ENCODE results near the gene USP17L30. TPM values are rescaled to one million over a fixed set of nuclear protein-coding genes. Genes with fewer than 3 reads are reported as not detected.
"Not testable (repeated sequence)": the region's sequence is repeated elsewhere in the genome, so short reads cannot be mapped to it uniquely, and the experiment has no call there.

The USP17L30 gene
- not detected in 2 replicates for total RNA-seq (2012; rRNA removed)

GRCh38 chr4:9362829-9363228 is at the start of gene USP17L30:
TSS of gene USP17L30 (plus strand) at chr4:9363129. CDS start at chr4:9363129, 0 bp downstream.
- not testable (repeated sequence) for H3K9ac ChIP-seq (ENCODE audit: low read depth, low read length); H3K4me2 ChIP-seq (ENCODE audit: low read length); H3K27me3 ChIP-seq (ENCODE audit: control insufficient read depth, insufficient read depth, low read length); H3K4me3 ChIP-seq (ENCODE audit: low read length); H3K36me3 ChIP-seq (ENCODE audit: insufficient read depth, low read length); H3K4me1 ChIP-seq (ENCODE audit: control insufficient read depth, insufficient read depth, low read length); H3K9me3 ChIP-seq (replicated peaks; ENCODE audit: low read length)

DNA sequence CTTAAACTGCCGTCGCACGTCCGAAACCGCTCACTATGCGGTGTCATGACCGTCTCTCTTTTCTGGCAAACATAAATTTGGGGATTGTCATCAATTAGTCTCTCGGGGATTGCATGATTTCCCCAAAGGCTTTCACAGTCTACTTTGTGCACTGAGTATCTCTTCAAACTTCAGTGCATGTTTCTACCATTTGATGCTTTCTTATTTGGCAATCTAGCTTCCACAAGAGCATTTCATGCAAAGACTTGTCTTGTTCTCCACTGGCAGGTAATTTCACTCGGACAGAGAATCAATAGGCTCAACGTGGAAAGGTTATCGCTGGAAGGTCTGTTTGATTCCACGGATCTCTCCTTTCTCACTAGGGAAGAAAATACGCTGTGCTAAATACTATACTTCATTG is 38.7 kb upstream of the USP17L30 start:
- not testable (repeated sequence) for H3K27me3 ChIP-seq (ENCODE audit: control insufficient read depth, insufficient read depth, low read length); H3K4me1 ChIP-seq (ENCODE audit: control insufficient read depth, insufficient read depth, low read length); H3K9me3 ChIP-seq (replicated peaks; ENCODE audit: low read length); H3K36me3 ChIP-seq (ENCODE audit: insufficient read depth, low read length); H3K9ac ChIP-seq (ENCODE audit: low read depth, low read length); H3K4me3 ChIP-seq (ENCODE audit: low read length); H3K4me2 ChIP-seq (ENCODE audit: low read length)

- H3K4me1 ChIP-seq (ENCODE audit: control insufficient read depth, insufficient read depth, low read length); H3K27me3 ChIP-seq (ENCODE audit: control insufficient read depth, insufficient read depth, low read length): not testable (repeated sequence)
Measured at GRCh38 chr4:9324865-9325264, 38.1 kb upstream of the USP17L30 start, which contains the start of gene USP17L24. TSS of gene USP17L24 (plus strand) at chr4:9325165. CDS start at chr4:9325165, 0 bp downstream.

DNA sequence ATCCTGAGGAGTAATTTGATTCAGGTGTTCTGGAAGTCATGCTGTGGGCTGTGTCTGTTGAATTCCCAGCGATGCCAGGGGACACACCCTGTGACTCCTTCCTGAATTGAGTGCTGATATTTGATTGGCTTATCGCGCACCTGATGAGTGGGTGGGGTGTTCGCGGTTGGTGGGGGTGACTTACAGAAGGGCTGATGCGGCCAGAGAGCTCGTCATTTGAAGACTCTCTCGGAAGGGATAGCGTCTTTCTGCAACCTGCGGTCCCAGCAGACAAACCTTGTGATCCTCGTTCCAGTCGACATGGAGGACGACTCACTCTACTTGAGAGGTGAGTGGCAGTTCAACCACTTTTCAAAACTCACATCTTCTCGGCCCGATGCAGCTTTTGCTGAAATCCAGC is 33.3 kb upstream of the USP17L30 start, which contains the start of gene USP17L25:
Gene USP17L25 (plus strand): TSS at position 301 of the 400 bp plus-strand sequence. CDS start 0 bp downstream, at position 301.
- not testable (repeated sequence) for H3K9me3 ChIP-seq (replicated peaks; ENCODE audit: low read length); H3K4me2 ChIP-seq (ENCODE audit: low read length); H3K4me3 ChIP-seq (ENCODE audit: low read length); H3K4me1 ChIP-seq (ENCODE audit: control insufficient read depth, insufficient read depth, low read length); H3K9ac ChIP-seq (ENCODE audit: low read depth, low read length); H3K27me3 ChIP-seq (ENCODE audit: control insufficient read depth, insufficient read depth, low read length); H3K36me3 ChIP-seq (ENCODE audit: insufficient read depth, low read length)

More at GRCh38 chr4:9324865-9325264, 38.1 kb upstream of the USP17L30 start, which contains the start of gene USP17L24:
- not testable (repeated sequence) for H3K4me2 ChIP-seq (ENCODE audit: low read length); H3K9me3 ChIP-seq (replicated peaks; ENCODE audit: low read length); H3K9ac ChIP-seq (ENCODE audit: low read depth, low read length); H3K4me3 ChIP-seq (ENCODE audit: low read length); H3K36me3 ChIP-seq (ENCODE audit: insufficient read depth, low read length)

DNA sequence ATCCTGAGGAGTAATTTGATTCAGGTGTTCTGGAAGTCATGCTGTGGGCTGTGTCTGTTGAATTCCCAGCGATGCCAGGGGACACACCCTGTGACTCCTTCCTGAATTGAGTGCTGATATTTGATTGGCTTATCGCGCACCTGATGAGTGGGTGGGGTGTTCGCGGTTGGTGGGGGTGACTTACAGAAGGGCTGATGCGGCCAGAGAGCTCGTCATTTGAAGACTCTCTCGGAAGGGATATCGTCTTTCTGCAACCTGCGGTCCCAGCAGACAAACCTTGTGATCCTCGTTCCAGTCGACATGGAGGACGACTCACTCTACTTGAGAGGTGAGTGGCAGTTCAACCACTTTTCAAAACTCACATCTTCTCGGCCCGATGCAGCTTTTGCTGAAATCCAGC is 28.6 kb upstream of the USP17L30 start, which contains the start of gene USP17L26:
Gene USP17L26 (plus strand): TSS at position 301 of the 400 bp plus-strand sequence. CDS start 0 bp downstream, at position 301.
- not testable (repeated sequence) for H3K27me3 ChIP-seq (ENCODE audit: control insufficient read depth, insufficient read depth, low read length); H3K4me2 ChIP-seq (ENCODE audit: low read length); H3K4me1 ChIP-seq (ENCODE audit: control insufficient read depth, insufficient read depth, low read length)

DNA sequence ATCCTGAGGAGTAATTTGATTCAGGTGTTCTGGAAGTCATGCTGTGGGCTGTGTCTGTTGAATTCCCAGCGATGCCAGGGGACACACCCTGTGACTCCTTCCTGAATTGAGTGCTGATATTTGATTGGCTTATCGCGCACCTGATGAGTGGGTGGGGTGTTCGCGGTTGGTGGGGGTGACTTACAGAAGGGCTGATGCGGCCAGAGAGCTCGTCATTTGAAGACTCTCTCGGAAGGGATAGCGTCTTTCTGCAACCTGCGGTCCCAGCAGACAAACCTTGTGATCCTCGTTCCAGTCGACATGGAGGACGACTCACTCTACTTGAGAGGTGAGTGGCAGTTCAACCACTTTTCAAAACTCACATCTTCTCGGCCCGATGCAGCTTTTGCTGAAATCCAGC is 23.8 kb upstream of the USP17L30 start, which contains the start of gene USP17L5:
Gene USP17L5 (plus strand): TSS at position 301 of the 400 bp plus-strand sequence. CDS start 0 bp downstream, at position 301.
- not testable (repeated sequence) for H3K4me1 ChIP-seq (ENCODE audit: control insufficient read depth, insufficient read depth, low read length); H3K9me3 ChIP-seq (replicated peaks; ENCODE audit: low read length); H3K4me2 ChIP-seq (ENCODE audit: low read length); H3K27me3 ChIP-seq (ENCODE audit: control insufficient read depth, insufficient read depth, low read length); H3K36me3 ChIP-seq (ENCODE audit: insufficient read depth, low read length); H3K4me3 ChIP-seq (ENCODE audit: low read length); H3K9ac ChIP-seq (ENCODE audit: low read depth, low read length)

More for the DNA sequence above, 28.6 kb upstream of the USP17L30 start, which contains the start of gene USP17L26:
- H3K9me3 ChIP-seq (replicated peaks; ENCODE audit: low read length); H3K9ac ChIP-seq (ENCODE audit: low read depth, low read length); H3K36me3 ChIP-seq (ENCODE audit: insufficient read depth, low read length); H3K4me3 ChIP-seq (ENCODE audit: low read length): not testable (repeated sequence)

DNA sequence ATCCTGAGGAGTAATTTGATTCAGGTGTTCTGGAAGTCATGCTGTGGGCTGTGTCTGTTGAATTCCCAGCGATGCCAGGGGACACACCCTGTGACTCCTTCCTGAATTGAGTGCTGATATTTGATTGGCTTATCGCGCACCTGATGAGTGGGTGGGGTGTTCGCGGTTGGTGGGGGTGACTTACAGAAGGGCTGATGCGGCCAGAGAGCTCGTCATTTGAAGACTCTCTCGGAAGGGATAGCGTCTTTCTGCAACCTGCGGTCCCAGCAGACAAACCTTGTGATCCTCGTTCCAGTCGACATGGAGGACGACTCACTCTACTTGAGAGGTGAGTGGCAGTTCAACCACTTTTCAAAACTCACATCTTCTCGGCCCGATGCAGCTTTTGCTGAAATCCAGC is 19.1 kb upstream of the USP17L30 start, which contains the start of gene USP17L27:
Gene USP17L27 (plus strand): TSS at position 301 of the 400 bp plus-strand sequence. CDS start 0 bp downstream, at position 301.
- not testable (repeated sequence) for H3K4me3 ChIP-seq (ENCODE audit: low read length); H3K9me3 ChIP-seq (replicated peaks; ENCODE audit: low read length); H3K9ac ChIP-seq (ENCODE audit: low read depth, low read length); H3K4me1 ChIP-seq (ENCODE audit: control insufficient read depth, insufficient read depth, low read length); H3K27me3 ChIP-seq (ENCODE audit: control insufficient read depth, insufficient read depth, low read length); H3K36me3 ChIP-seq (ENCODE audit: insufficient read depth, low read length); H3K4me2 ChIP-seq (ENCODE audit: low read length)

- not testable (repeated sequence) for H3K9me3 ChIP-seq (replicated peaks; ENCODE audit: low read length); H3K4me1 ChIP-seq (ENCODE audit: control insufficient read depth, insufficient read depth, low read length); H3K4me2 ChIP-seq (ENCODE audit: low read length); H3K9ac ChIP-seq (ENCODE audit: low read depth, low read length); H3K4me3 ChIP-seq (ENCODE audit: low read length); H3K27me3 ChIP-seq (ENCODE audit: control insufficient read depth, insufficient read depth, low read length); H3K36me3 ChIP-seq (ENCODE audit: insufficient read depth, low read length)
Measured at GRCh38 chr4:9348593-9348992, 14.3 kb upstream of the USP17L30 start, which contains the start of gene USP17L28. TSS of gene USP17L28 (plus strand) at chr4:9348893. CDS start at chr4:9348893, 0 bp downstream.

- not testable (repeated sequence) for H3K9ac ChIP-seq (ENCODE audit: low read depth, low read length); H3K4me1 ChIP-seq (ENCODE audit: control insufficient read depth, insufficient read depth, low read length); H3K4me2 ChIP-seq (ENCODE audit: low read length); H3K36me3 ChIP-seq (ENCODE audit: insufficient read depth, low read length); H3K9me3 ChIP-seq (replicated peaks; ENCODE audit: low read length); H3K27me3 ChIP-seq (ENCODE audit: control insufficient read depth, insufficient read depth, low read length); H3K4me3 ChIP-seq (ENCODE audit: low read length)
Measured at GRCh38 chr4:9350866-9351265, 12.1 kb upstream of the USP17L30 start.

DNA sequence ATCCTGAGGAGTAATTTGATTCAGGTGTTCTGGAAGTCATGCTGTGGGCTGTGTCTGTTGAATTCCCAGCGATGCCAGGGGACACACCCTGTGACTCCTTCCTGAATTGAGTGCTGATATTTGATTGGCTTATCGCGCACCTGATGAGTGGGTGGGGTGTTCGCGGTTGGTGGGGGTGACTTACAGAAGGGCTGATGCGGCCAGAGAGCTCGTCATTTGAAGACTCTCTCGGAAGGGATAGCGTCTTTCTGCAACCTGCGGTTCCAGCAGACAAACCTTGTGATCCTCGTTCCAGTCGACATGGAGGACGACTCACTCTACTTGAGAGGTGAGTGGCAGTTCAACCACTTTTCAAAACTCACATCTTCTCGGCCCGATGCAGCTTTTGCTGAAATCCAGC is 9.6 kb upstream of the USP17L30 start, which contains the start of gene USP17L29:
Gene USP17L29 (plus strand): TSS at position 301 of the 400 bp plus-strand sequence. CDS start 0 bp downstream, at position 301.
- not testable (repeated sequence) for H3K36me3 ChIP-seq (ENCODE audit: insufficient read depth, low read length); H3K4me2 ChIP-seq (ENCODE audit: low read length); H3K4me1 ChIP-seq (ENCODE audit: control insufficient read depth, insufficient read depth, low read length); H3K9me3 ChIP-seq (replicated peaks; ENCODE audit: low read length); H3K9ac ChIP-seq (ENCODE audit: low read depth, low read length); H3K4me3 ChIP-seq (ENCODE audit: low read length); H3K27me3 ChIP-seq (ENCODE audit: control insufficient read depth, insufficient read depth, low read length)

DNA sequence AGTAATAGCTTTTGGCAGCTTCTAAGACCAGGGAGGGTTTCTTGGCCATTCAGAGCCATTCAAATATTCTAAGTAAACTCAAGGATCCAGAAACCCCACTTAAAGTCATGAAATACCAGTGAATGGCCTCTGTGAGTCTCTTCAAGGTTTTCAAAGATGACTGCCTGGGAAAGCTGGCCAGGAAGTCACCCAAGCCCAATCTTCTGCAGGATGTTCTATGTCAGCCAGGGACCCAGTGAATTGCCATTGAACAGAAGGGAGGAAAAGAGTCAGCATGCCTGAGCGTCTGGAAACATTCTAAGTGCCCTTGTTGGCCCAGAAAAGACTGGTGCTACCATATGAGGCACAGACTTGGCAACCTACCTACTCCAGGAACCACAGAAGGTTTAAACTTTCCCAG is 17.0 kb downstream of the USP17L30 start:
- H3K36me3 ChIP-seq (ENCODE audit: insufficient read depth, low read length); H3K4me2 ChIP-seq (ENCODE audit: low read length); H3K4me3 ChIP-seq (ENCODE audit: low read length); H3K27me3 ChIP-seq (ENCODE audit: control insufficient read depth, insufficient read depth, low read length); H3K4me1 ChIP-seq (ENCODE audit: control insufficient read depth, insufficient read depth, low read length); H3K9me3 ChIP-seq (replicated peaks; ENCODE audit: low read length); H3K9ac ChIP-seq (ENCODE audit: low read depth, low read length): not testable (repeated sequence)

DNA sequence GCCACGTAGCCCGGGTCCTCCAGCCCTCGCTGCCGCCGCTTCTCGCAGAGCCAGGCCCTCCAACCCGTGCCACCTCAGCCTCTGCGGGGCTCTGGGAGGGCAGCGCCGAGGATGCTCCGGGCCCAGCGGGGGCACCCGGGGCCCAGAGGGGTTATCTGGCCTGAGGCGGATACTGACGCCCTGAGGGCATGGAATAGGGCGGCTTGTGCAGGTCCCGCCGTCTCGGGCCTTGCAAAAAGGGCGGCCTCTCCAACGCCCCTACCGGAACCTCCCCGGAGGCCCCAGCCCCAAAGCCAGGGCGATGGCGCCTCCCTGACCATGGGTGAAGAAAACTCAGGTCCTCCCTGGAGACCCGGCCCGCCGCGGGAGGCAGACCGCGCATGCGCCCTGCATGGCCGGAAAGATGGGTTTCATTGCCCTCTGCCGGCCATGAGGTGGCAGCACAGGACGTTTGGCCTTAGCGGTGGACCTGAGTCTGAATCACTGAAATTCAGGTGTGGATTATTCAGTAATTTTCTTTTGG is 18.1 kb downstream of the USP17L30 start:
- H3K36me3 ChIP-seq (ENCODE audit: insufficient read depth, low read length); H3K4me1 ChIP-seq (ENCODE audit: control insufficient read depth, insufficient read depth, low read length); H3K27me3 ChIP-seq (ENCODE audit: control insufficient read depth, insufficient read depth, low read length); H3K9ac ChIP-seq (ENCODE audit: low read depth, low read length); H3K9me3 ChIP-seq (replicated peaks; ENCODE audit: low read length): not testable (repeated sequence)
- H3K4me2 ChIP-seq (ENCODE audit: low read length), result peak overlapping the region; percentile 76
- peak overlapping the region; percentile 58 for H3K4me3 ChIP-seq (ENCODE audit: low read length)
